ENCODE data around the gene COG5.

The COG5 gene

DNA sequence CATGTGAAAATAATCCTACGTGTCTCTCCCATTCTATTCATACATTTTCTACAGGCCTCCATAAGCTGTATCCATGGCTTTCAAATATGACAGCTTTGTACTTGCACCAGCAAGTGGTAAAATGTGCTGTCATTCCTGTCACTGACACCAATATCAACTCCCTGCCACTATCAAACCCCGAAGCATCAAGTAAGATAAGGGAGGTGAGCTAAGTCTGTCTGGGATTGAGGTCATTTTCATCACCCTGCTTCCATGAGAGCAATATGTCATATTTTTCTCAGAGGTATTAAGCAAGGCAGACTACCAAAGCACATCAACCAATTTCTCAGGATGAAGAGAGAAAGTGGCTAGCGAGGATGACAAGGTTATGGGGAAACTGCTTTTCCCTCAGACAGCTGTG lies 82.8 kb downstream of the COG5 start:
- no peak overlapping the region for H4K12ac ChIP-seq (ENCODE audit: low read depth, low read length)
- no peak overlapping the region for H3K4ac ChIP-seq (ENCODE audit: low read depth, low read length)
- H4K91ac ChIP-seq (ENCODE audit: low read depth, low read length) = no peak overlapping the region
- H3K18ac ChIP-seq (ENCODE audit: low read length) = no peak overlapping the region
- no peak overlapping the region for H3K23ac ChIP-seq (ENCODE audit: low read length)
- no peak overlapping the region for H2BK5ac ChIP-seq (ENCODE audit: low read depth, low read length, poor library complexity)
- H3K4me3 ChIP-seq (ENCODE audit: low read depth, low read length) = no peak overlapping the region
- H3K79me1 ChIP-seq (ENCODE audit: low read length) = no peaks in the 10 kb centered on the region
- no peaks in the 10 kb centered on the region for H3K79me2 ChIP-seq (ENCODE audit: control insufficient read depth, insufficient read depth, low read length, poor library complexity)
- no peak overlapping the region for H3K4me2 ChIP-seq (ENCODE audit: low read length)
- H3K36me3 ChIP-seq (ENCODE audit: control insufficient read depth in 1 of 2, insufficient read depth in 2 of 2, low read length in 2 of 2) = no peaks in the 10 kb centered on the region
- H3K14ac ChIP-seq (ENCODE audit: low read length) = no peak overlapping the region
- H2AFZ ChIP-seq (ENCODE audit: insufficient read depth, low read length, poor library complexity) = no peak overlapping the region
- no peaks in the 10 kb centered on the region for H3K27me3 ChIP-seq (ENCODE audit: insufficient read depth, low read length)
- no peak overlapping the region for H4K8ac ChIP-seq (ENCODE audit: low read depth, low read length)
- H2BK12ac ChIP-seq (ENCODE audit: low read length) = no peak overlapping the region
- H3K4me1 ChIP-seq (ENCODE audit: control insufficient read depth in 1 of 2, insufficient read depth in 2 of 2, low read length in 2 of 2) = no peaks in the 10 kb centered on the region
- no peaks in the 10 kb centered on the region for H3K9me3 ChIP-seq (ENCODE audit: insufficient read depth, low read depth, low read length)
- no peak overlapping the region for H2AK5ac ChIP-seq (ENCODE audit: low read length)
- no peak overlapping the region for H3K9ac ChIP-seq (ENCODE audit: low read length)
- no peak overlapping the region for H3K27ac ChIP-seq (ENCODE audit: low read depth, low read length)
- 100% methylated on average over 1 of the region's 3 CpGs for WGBS (ENCODE audit: extremely low coverage, insufficient coverage, insufficient read length)
- H2BK120ac ChIP-seq (ENCODE audit: insufficient read depth, low read length, poor library complexity) = no peak overlapping the region
- DNase-seq = no peak

DNA sequence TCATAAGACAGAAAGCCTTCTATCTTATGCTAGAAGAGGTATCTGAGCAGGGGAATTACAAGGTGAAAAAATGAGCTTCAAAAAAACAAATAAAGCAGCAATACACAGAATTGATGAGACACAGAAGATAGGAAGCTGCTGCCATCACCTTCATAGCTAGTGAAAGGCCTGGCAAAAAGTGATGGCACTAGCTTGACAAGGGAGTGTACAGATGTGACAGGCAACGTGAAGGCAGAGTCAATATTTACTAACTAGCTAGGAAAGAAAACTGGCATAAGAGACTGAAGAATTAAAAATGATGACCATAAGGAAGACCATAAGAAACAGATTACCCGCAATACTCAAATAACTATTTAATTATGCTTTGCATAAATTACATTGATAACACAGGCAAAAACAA lies 84.4 kb downstream of the COG5 start:
- H2AK5ac ChIP-seq (ENCODE audit: low read length) = no peak overlapping the region
- H3K79me1 ChIP-seq (ENCODE audit: low read length) = no peaks in the 10 kb centered on the region
- WGBS (ENCODE audit: extremely low coverage, insufficient coverage, insufficient read length) = no CpG with 5 or more reads among the region's 2 CpGs
- no peak overlapping the region for H4K12ac ChIP-seq (ENCODE audit: low read depth, low read length)
- no peak for DNase-seq
- H2BK120ac ChIP-seq (ENCODE audit: insufficient read depth, low read length, poor library complexity) = no peak overlapping the region
- no peaks in the 10 kb centered on the region for H3K36me3 ChIP-seq (ENCODE audit: control insufficient read depth in 1 of 2, insufficient read depth in 2 of 2, low read length in 2 of 2)
- H3K79me2 ChIP-seq (ENCODE audit: control insufficient read depth, insufficient read depth, low read length, poor library complexity) = no peaks in the 10 kb centered on the region
- H4K91ac ChIP-seq (ENCODE audit: low read depth, low read length) = no peak overlapping the region
- no peak overlapping the region for H2AFZ ChIP-seq (ENCODE audit: insufficient read depth, low read length, poor library complexity)
- H3K4ac ChIP-seq (ENCODE audit: low read depth, low read length) = no peak overlapping the region
- no peak overlapping the region for H3K9ac ChIP-seq (ENCODE audit: low read length)
- no peak overlapping the region for H2BK12ac ChIP-seq (ENCODE audit: low read length)
- H3K23ac ChIP-seq (ENCODE audit: low read length) = no peak overlapping the region
- no peak overlapping the region for H3K18ac ChIP-seq (ENCODE audit: low read length)
- H3K27ac ChIP-seq (ENCODE audit: low read depth, low read length) = no peak overlapping the region
- H3K14ac ChIP-seq (ENCODE audit: low read length) = no peak overlapping the region
- no peaks in the 10 kb centered on the region for H3K27me3 ChIP-seq (ENCODE audit: insufficient read depth, low read length)
- H4K8ac ChIP-seq (ENCODE audit: low read depth, low read length) = no peak overlapping the region
- no peaks in the 10 kb centered on the region for H3K4me1 ChIP-seq (ENCODE audit: control insufficient read depth in 1 of 2, insufficient read depth in 2 of 2, low read length in 2 of 2)
- no peak overlapping the region for H2BK5ac ChIP-seq (ENCODE audit: low read depth, low read length, poor library complexity)
- H3K9me3 ChIP-seq (ENCODE audit: insufficient read depth, low read depth, low read length) = no peaks in the 10 kb centered on the region
- no peak overlapping the region for H3K4me3 ChIP-seq (ENCODE audit: low read depth, low read length)
- no peak overlapping the region for H3K4me2 ChIP-seq (ENCODE audit: low read length)

DNA sequence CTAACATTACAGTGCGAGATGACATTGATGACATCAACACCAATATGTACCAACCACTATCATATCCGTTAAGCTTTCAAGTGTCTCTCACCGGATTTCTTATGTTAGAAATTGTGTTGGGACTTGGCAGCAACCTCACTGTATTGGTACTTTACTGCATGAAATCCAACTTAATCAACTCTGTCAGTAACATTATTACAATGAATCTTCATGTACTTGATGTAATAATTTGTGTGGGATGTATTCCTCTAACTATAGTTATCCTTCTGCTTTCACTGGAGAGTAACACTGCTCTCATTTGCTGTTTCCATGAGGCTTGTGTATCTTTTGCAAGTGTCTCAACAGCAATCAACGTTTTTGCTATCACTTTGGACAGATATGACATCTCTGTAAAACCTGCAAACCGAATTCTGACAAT lies 89.6 kb downstream of the COG5 start:
- Histone ChIP-seq H2BK120ac (ENCODE audit: insufficient read depth, low read length, poor library complexity) (no peak overlapping the region), H3K18ac (ENCODE audit: low read length) (no peak overlapping the region), H3K27me3 (ENCODE audit: insufficient read depth, low read length) (no peaks in the 10 kb centered on the region), H3K4me1 (ENCODE audit: control insufficient read depth in 1 of 2, insufficient read depth in 2 of 2, low read length in 2 of 2) (no peaks in the 10 kb centered on the region), H4K8ac (ENCODE audit: low read depth, low read length) (no peak overlapping the region), H3K23ac (ENCODE audit: low read length) (no peak overlapping the region), H2AK5ac (ENCODE audit: low read length) (no peak overlapping the region), H2AFZ (ENCODE audit: insufficient read depth, low read length, poor library complexity) (no peak overlapping the region), H3K27ac (ENCODE audit: low read depth, low read length) (no peak overlapping the region), H3K9me3 (ENCODE audit: insufficient read depth, low read depth, low read length) (no peaks in the 10 kb centered on the region), H2BK5ac (ENCODE audit: low read depth, low read length, poor library complexity) (no peak overlapping the region), H3K9ac (ENCODE audit: low read length) (no peak overlapping the region), H3K79me1 (ENCODE audit: low read length) (no peaks in the 10 kb centered on the region), H4K12ac (ENCODE audit: low read depth, low read length) (no peak overlapping the region), H3K4me2 (ENCODE audit: low read length) (no peak overlapping the region), H3K4me3 (ENCODE audit: low read depth, low read length) (no peak overlapping the region), H3K14ac (ENCODE audit: low read length) (no peak overlapping the region), H3K79me2 (ENCODE audit: control insufficient read depth, insufficient read depth, low read length, poor library complexity) (no peaks in the 10 kb centered on the region), H3K36me3 (ENCODE audit: control insufficient read depth in 1 of 2, insufficient read depth in 2 of 2, low read length in 2 of 2) (no peaks in the 10 kb centered on the region), H4K91ac (ENCODE audit: low read depth, low read length) (no peak overlapping the region), H3K4ac (ENCODE audit: low read depth, low read length) (no peak overlapping the region), H2BK12ac (ENCODE audit: low read length) (no peak overlapping the region)
- no peak for DNase-seq
- no CpG with 5 or more reads among the region's 5 CpGs for WGBS (ENCODE audit: extremely low coverage, insufficient coverage, insufficient read length)

DNA sequence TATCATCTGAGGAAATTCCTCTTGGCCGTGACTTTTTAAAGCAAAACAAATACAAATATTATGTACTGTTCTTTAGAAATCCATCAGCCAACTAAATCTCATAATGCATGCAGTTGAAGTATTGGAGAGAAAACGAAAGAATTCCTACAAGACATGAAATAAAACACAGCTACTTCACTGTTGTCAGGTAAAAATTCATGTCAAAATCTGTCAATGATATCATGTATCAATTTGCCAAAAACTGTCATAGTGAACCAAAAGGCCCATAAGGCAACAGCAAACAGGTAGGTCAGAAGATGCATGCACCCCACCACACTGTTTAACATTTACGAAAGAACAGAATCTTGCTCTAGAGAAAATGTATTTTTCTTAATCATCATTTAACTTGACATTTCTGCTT lies 91.6 kb downstream of the COG5 start:
- no CpG with 5 or more reads among the region's 3 CpGs for WGBS (ENCODE audit: extremely low coverage, insufficient coverage, insufficient read length)

More for the DNA sequence above, 91.6 kb downstream of the COG5 start:
- H2BK5ac ChIP-seq (ENCODE audit: low read depth, low read length, poor library complexity) = no peak overlapping the region
- H3K4ac ChIP-seq (ENCODE audit: low read depth, low read length) = no peak overlapping the region
- H4K8ac ChIP-seq (ENCODE audit: low read depth, low read length) = no peak overlapping the region
- H2AFZ ChIP-seq (ENCODE audit: insufficient read depth, low read length, poor library complexity) = no peak overlapping the region
- H3K4me3 ChIP-seq (ENCODE audit: low read depth, low read length) = no peak overlapping the region
- no peaks in the 10 kb centered on the region for H3K79me1 ChIP-seq (ENCODE audit: low read length)
- H3K9me3 ChIP-seq (ENCODE audit: insufficient read depth, low read depth, low read length) = no peaks in the 10 kb centered on the region
- no peak overlapping the region for H3K14ac ChIP-seq (ENCODE audit: low read length)
- no peak for DNase-seq
- H4K12ac ChIP-seq (ENCODE audit: low read depth, low read length) = no peak overlapping the region
- H3K27me3 ChIP-seq (ENCODE audit: insufficient read depth, low read length) = no peaks in the 10 kb centered on the region
- no peaks in the 10 kb centered on the region for H3K4me1 ChIP-seq (ENCODE audit: control insufficient read depth in 1 of 2, insufficient read depth in 2 of 2, low read length in 2 of 2)
- H2BK120ac ChIP-seq (ENCODE audit: insufficient read depth, low read length, poor library complexity) = no peak overlapping the region
- H3K36me3 ChIP-seq (ENCODE audit: control insufficient read depth in 1 of 2, insufficient read depth in 2 of 2, low read length in 2 of 2) = no peaks in the 10 kb centered on the region
- no peak overlapping the region for H3K18ac ChIP-seq (ENCODE audit: low read length)
- H4K91ac ChIP-seq (ENCODE audit: low read depth, low read length) = no peak overlapping the region
- H3K9ac ChIP-seq (ENCODE audit: low read length) = no peak overlapping the region
- H3K27ac ChIP-seq (ENCODE audit: low read depth, low read length) = no peak overlapping the region
- no peaks in the 10 kb centered on the region for H3K79me2 ChIP-seq (ENCODE audit: control insufficient read depth, insufficient read depth, low read length, poor library complexity)
- H2AK5ac ChIP-seq (ENCODE audit: low read length) = no peak overlapping the region
- H3K23ac ChIP-seq (ENCODE audit: low read length) = no peak overlapping the region
- no peak overlapping the region for H2BK12ac ChIP-seq (ENCODE audit: low read length)
- H3K4me2 ChIP-seq (ENCODE audit: low read length) = no peak overlapping the region
